ENCODE measurements around the gene HERPUD1.

DNA sequence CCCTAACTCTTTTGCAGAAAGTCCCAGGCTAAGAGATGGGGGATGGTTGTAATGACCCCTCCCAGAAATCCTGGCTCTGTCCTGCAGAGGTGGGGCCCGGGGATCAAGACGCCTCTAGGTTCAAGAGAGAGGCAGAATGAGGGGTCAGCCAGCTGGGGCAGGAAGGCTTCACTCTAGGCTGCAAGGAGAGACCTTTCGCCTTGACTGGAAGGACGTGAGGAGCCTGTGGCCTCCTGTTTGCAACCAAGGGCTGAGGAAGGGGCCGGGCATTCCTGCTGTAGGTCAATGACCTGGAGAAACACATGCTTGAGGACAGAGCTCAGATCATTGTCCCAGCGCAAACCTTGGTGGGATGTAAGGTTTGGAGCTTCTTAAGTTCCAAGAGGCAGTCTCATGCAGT lies 21.1 kb downstream of the HERPUD1 start:
- TF ChIP-seq, protein P1, sequence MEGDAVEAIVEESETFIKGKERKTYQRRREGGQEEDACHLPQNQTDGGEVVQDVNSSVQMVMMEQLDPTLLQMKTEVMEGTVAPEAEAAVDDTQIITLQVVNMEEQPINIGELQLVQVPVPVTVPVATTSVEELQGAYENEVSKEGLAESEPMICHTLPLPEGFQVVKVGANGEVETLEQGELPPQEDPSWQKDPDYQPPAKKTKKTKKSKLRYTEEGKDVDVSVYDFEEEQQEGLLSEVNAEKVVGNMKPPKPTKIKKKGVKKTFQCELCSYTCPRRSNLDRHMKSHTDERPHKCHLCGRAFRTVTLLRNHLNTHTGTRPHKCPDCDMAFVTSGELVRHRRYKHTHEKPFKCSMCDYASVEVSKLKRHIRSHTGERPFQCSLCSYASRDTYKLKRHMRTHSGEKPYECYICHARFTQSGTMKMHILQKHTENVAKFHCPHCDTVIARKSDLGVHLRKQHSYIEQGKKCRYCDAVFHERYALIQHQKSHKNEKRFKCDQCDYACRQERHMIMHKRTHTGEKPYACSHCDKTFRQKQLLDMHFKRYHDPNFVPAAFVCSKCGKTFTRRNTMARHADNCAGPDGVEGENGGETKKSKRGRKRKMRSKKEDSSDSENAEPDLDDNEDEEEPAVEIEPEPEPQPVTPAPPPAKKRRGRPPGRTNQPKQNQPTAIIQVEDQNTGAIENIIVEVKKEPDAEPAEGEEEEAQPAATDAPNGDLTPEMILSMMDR (IDR thresholded peaks at IDR 0.05; ENCODE audit: borderline replicate concordance, extremely low read depth, low read length, poor library complexity, severe bottlenecking) = no peak
- no peak for TF ChIP-seq EZH2 (IDR thresholded peaks at IDR 0.05; ENCODE audit: borderline replicate concordance, low read depth, low read length, severe bottlenecking)
